PC-9 (cell line): Measurements from ENCODE around the gene ATP6V0D1. TPM values are rescaled to one million over a fixed set of nuclear protein-coding genes. Genes with fewer than 3 reads are reported as not detected.

Experiments
- BruUV-seq: library from RNA; stranded (reverse); fragments of 400-500 nt; replicated peaks from 2 replicates; lab custom pipeline; 2021; lab: Mats Ljungman, UMichigan
- CTCF ChIA-PET: fragments of 300-600 bp; sonication (Branson Sonifier 250); formaldehyde crosslinking; loops from one replicate; lab custom pipeline; 2022; ENCODE audit warnings: antibody characterized with exemption; lab: Charles Lee
- POLR2A ChIA-PET: fragments of 300-600 bp; sonication (Branson Sonifier 250); formaldehyde crosslinking; loops from one replicate; lab custom pipeline; 2022; ENCODE audit warnings: antibody characterized with exemption; ENCODE audit not compliant: unreplicated experiment; lab: Charles Lee
- DNase-seq, 2 experiments: peaks; one replicate each; pipeline versions ENCODE4 v3.0.0 to v3.0.0-alpha.2; 2015 to 2022; ENCODE audit warnings: mixed read lengths in 1 of 2
- H2AFZ ChIP-seq: fragments of 200-600 bp; sonication (generic); 2 replicates; pipeline ENCODE4 v1.8.1; 2017; ENCODE audit warnings: antibody characterized with exemption
- H3F3A ChIP-seq: fragments of 200-600 bp; sonication (generic); 2 replicates; pipeline ENCODE4 v1.8.1; 2017; ENCODE audit warnings: antibody characterized with exemption, mild to moderate bottlenecking, low read depth; ENCODE audit not compliant: insufficient read depth
- H3K27ac ChIP-seq: fragments of 200-600 bp; sonication (generic); 2 replicates; pipeline ENCODE4 v1.6.1; 2016; ENCODE audit warnings: mixed run types
- H3K27me3 ChIP-seq: fragments of 200-600 bp; sonication (generic); 2 replicates; pipeline ENCODE4 v1.6.1; 2016; ENCODE audit warnings: low read depth, mixed run types; ENCODE audit not compliant: insufficient read depth
- H3K36me3 ChIP-seq: fragments of 200-600 bp; sonication (generic); 2 replicates; pipeline ENCODE4 v1.6.1; 2016; ENCODE audit warnings: low read depth, mixed run types
- H3K4me1 ChIP-seq: fragments of 200-600 bp; sonication (generic); replicated peaks from 2 replicates; pipeline ENCODE4 v1.6.1; 2016; ENCODE audit warnings: mixed run types; ENCODE audit not compliant: insufficient read depth
- H3K4me2 ChIP-seq: fragments of 200-600 bp; sonication (generic); 2 replicates; pipeline ENCODE4 v1.6.1; 2017; ENCODE audit warnings: mixed run types
- H3K4me3 ChIP-seq: fragments of 200-600 bp; sonication (generic); 2 replicates; pipeline ENCODE4 v1.6.1; 2016; ENCODE audit warnings: mixed run types
- H3K79me2 ChIP-seq: fragments of 200-600 bp; sonication (generic); 2 replicates; pipeline ENCODE4 v1.6.1; 2017; ENCODE audit warnings: low read depth, mixed run types
- H3K9me2 ChIP-seq: fragments of 200-600 bp; sonication (generic); 2 replicates; pipeline ENCODE4 v1.8.1; 2017; ENCODE audit warnings: mild to moderate bottlenecking; ENCODE audit not compliant: insufficient read depth
- H3K9me3 ChIP-seq: fragments of 200-600 bp; sonication (generic); 2 replicates; pipeline ENCODE4 v1.8.1; 2016; ENCODE audit warnings: low read depth; ENCODE audit not compliant: insufficient read depth
- H4K20me1 ChIP-seq: fragments of 200-600 bp; sonication (generic); 2 replicates; pipeline ENCODE4 v1.8.1; 2017; ENCODE audit not compliant: insufficient read depth
- EZH2 ChIP-seq: fragments of 200-600 bp; sonication (generic); IDR thresholded peaks from 2 replicates; pipeline ENCODE4 v1.8.0; 2017; ENCODE audit warnings: antibody characterized with exemption, low read depth
- intact Hi-C: fragments of 100-400 bp; cut with micrococcal nuclease; formaldehyde crosslinking; loops from one replicate; pipeline ENCODE4 v1.10.0; 2022; ENCODE audit not compliant: unreplicated experiment
- total RNA-seq: library from RNA; stranded (reverse); gene quantifications from 2 replicates; pipeline ENCODE4 v1.2.3, GENCODE V29; 2021
- TF ChIP-seq, protein P1 (sequence below): fragments of 200-600 bp; sonication (generic); conservative IDR thresholded peaks from 2 replicates; pipeline ENCODE4 v1.6.1; 2017; ENCODE audit warnings: mixed run types, antibody characterized with exemption, mild to moderate bottlenecking, moderate library complexity

ATP6V0D1 gene
- total RNA-seq, 1 experiment from 2014 or later = 61.0 TPM

DNA sequence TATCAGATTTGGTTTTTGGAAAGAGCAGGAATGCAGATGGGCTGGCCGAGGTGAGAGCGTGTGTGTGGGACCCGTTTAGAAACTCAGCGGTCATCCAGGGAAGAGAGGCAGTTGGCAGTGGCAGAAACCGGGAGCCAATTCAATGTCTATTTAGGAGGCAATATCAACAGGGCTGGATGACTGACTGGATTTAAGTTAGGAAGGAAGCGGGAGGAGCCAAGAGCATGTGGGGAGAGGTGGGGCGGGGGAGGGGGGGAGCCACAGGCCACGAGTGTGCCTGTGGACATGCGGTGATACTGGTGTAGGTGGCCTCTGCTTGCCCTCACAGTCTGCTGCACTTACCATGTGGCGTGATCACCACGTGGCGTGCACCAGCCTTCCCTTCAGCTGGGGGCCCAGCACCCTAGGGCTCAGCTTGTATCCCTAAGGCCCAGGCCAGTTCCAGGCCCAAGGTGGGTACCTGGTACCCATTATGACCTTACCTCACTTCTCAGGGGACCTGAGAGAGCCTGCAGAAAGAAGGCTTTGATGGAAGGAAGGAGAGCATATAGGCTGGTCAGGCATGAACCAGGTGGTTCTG lies 76.9 kb downstream of the ATP6V0D1 start:
- no peak for DNase-seq
- Histone ChIP-seq H3K27me3 (no peaks in the 10 kb centered on the region), H3K27ac (peak overlapping the region; percentile 86), H4K20me1 (no peaks in the 10 kb centered on the region), H2AFZ (no peak overlapping the region), H3K36me3 (no peaks in the 10 kb centered on the region), H3K9me3 (no peaks in the 10 kb centered on the region), H3K4me2 (peak overlapping the region; percentile 80), H3K4me1 (peaks cover 32% of the 10 kb centered on the region), H3K79me2 (no peaks in the 10 kb centered on the region), H3K4me3 (peak overlapping the region; percentile 25; the same call in 1 of the 2 replicates), H3F3A (peaks cover 18% of the 10 kb centered on the region; the same call in 1 of the 2 replicates), H3K9me2 (no peaks in the 10 kb centered on the region)
- CTCF ChIA-PET = interaction anchor here (0.5 kb wide), 1 partner anchor 1023 kb away, joined by 7 read pairs; no protein-coding TSS in a partner anchor
- intact Hi-C loops = no loop called here
- POLR2A ChIA-PET = no interaction called here
- TSS peak; percentile 42 for BruUV-seq
- TF ChIP-seq EZH2 = no peak
- TF ChIP-seq, protein P1, sequence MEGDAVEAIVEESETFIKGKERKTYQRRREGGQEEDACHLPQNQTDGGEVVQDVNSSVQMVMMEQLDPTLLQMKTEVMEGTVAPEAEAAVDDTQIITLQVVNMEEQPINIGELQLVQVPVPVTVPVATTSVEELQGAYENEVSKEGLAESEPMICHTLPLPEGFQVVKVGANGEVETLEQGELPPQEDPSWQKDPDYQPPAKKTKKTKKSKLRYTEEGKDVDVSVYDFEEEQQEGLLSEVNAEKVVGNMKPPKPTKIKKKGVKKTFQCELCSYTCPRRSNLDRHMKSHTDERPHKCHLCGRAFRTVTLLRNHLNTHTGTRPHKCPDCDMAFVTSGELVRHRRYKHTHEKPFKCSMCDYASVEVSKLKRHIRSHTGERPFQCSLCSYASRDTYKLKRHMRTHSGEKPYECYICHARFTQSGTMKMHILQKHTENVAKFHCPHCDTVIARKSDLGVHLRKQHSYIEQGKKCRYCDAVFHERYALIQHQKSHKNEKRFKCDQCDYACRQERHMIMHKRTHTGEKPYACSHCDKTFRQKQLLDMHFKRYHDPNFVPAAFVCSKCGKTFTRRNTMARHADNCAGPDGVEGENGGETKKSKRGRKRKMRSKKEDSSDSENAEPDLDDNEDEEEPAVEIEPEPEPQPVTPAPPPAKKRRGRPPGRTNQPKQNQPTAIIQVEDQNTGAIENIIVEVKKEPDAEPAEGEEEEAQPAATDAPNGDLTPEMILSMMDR = no peak

DNA sequence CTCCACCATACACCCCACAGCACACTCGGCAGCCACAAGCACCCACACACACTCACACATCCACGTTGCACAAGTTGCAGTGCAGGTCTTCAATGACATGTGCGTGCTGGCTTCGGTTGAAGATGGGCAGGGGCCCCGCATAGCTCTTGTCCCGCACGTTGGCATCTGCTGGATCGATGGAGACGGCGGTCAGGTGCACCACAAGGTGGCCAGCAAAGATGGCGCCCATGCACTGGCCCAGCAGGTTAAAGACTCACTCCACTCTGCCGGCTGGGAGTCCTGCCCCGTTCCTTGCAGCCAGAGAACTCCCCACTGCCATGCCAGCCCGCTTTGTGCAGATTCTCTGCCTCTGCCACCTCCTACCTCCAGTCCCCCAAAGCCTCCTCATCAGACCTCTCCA lies 80.1 kb downstream of the ATP6V0D1 start:
- Histone ChIP-seq H2AFZ (no peak overlapping the region), H3K27ac (no peak overlapping the region), H3K4me3 (no peak overlapping the region), H3K4me1 (peaks cover 34% of the 10 kb centered on the region), H3F3A (peaks cover 26% of the 10 kb centered on the region; the same call in 1 of the 2 replicates), H3K9me3 (no peaks in the 10 kb centered on the region), H4K20me1 (no peaks in the 10 kb centered on the region), H3K27me3 (no peaks in the 10 kb centered on the region), H3K4me2 (no peak overlapping the region), H3K79me2 (no peaks in the 10 kb centered on the region), H3K36me3 (no peaks in the 10 kb centered on the region), H3K9me2 (no peaks in the 10 kb centered on the region)
- no peak for DNase-seq
- ChIA-PET CTCF (no interaction called here), POLR2A (no interaction called here)
- no peak for TF ChIP-seq EZH2
- TF ChIP-seq, protein P1 = no peak
- intact Hi-C loops = no loop called here
- no TSS peak for BruUV-seq

DNA sequence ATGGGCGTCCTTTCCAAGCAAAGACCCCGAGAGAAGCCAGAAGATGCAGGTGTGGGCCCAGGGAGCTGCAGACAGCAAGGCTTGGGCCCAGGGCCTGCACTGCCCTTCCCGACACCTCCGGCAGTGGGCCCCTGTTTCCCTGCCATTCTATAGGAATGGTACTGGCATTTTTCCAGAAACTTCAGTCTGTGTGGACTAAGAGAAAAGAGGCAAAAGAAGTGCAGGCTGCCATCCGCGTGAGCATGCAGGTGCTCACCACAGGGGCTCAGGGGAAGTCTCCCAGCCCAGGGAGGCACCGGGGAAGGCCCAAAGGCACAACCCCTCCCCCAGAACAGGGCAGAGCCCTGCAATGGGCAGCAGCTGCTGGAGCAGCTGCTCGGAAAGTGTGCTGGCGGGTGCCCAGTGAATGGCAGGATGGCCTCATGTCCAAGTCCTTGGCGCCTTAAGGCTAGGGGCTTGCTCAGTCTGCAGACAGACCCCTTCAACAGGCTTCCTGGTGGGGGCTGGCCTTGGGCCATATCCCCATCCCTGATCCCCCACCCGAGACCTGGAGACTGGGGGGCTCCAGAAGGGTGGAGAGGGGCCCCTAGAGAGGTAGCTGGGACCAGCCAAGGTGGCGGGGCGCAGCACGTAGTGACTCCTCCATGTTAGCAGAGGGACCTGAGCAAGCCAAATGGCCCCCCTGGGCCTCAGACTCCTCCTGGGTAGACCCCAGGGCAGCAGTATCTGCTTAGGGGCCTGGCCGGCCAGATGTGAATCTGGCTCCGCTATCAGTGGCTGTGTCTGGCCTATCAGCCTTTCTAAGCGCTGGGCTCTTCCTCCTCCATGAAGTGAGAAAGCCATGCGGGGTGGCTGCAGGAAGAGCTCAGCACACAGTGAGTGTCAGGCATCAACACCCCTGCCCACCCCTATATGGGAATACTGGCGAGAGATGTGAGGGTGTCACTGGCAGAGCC lies 80.9 kb downstream of the ATP6V0D1 start:
- intact Hi-C loops = loop anchor here (2.0 to 10.0 kb wide), 3 partner anchors 123 to 205 kb away; partner anchors contain the start of genes E2F4, ELMO3, EXOC3L1 and PLEKHG4
- no peak for TF ChIP-seq EZH2
- TF ChIP-seq, protein P1 = no peak
- H3K79me2 ChIP-seq = no peaks in the 10 kb centered on the region
- no peaks in the 10 kb centered on the region for H3K9me3 ChIP-seq
- peaks cover 25% of the 10 kb centered on the region for H3F3A ChIP-seq
- H3K27ac ChIP-seq = no peak overlapping the region
- H3K36me3 ChIP-seq = no peaks in the 10 kb centered on the region
- no peak overlapping the region for H3K4me3 ChIP-seq
- DNase-seq = no peak
- BruUV-seq = no TSS peak
- ChIA-PET CTCF (interaction anchor here (0.6 to 1.4 kb wide), 4 partner anchors 27 to 140 kb away, joined by 4 to 8 read pairs (median 4); partner anchors contain the start of gene ATP6V0D1), POLR2A (no interaction called here)
- no peaks in the 10 kb centered on the region for H4K20me1 ChIP-seq
- no peak overlapping the region for H2AFZ ChIP-seq
- no peaks in the 10 kb centered on the region for H3K27me3 ChIP-seq
- H3K4me1 ChIP-seq = peaks cover 31% of the 10 kb centered on the region
- H3K9me2 ChIP-seq = no peaks in the 10 kb centered on the region
- no peak overlapping the region for H3K4me2 ChIP-seq
